Inflammatory macrophage treated with lipopolysaccharide for 4 hours (primary cell): ENCODE data around the gene FSD2.
"Not testable (repeated sequence)": the region's sequence is repeated elsewhere in the genome, so short reads cannot be mapped to it uniquely, and the experiment has no call there.

Experiments
- DNase-seq: peaks from one replicate; pipeline ENCODE4 v3.0.0-alpha.2; 2020

Gene FSD2

DNA sequence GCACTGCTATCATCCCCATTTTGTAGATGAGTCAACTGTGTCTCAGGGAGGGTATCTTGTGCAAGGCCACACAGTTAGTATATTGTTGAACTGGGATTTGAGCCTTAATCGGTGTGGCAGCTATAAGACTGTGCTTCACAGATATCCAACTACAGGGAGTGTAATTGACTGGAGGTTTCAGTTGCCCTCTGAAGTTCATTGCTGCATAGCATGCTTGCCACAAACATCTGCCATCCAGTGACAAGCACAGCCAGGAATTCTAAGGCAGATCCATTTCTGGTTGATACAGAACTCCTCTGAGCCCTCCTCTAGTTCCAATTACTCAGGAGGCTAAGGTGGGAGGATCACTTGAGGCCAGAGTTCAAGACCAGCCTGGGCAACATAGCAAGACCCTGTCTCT lies 16.4 kb downstream of the FSD2 start:
- no peak for DNase-seq

DNA sequence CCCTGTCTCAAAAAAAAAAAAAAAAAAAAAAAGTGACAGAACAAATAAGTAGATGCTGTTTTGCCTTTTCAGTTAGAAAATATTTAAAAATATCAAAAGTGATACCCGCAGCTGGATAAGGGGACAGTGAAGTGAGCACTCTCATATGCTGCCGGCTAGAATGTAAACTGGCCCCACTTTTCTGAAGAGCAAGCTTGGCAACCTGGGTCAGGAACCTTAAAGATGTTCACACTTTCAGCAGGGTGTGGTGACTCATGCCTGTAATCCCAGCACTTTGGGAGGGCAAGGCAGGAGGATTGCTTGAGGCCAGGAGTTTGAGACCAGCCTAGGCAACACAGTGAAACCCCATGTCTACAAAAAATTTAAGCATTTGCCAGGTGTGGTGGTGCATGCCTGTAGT lies 17.4 kb downstream of the FSD2 start:
- no peak for DNase-seq

DNA sequence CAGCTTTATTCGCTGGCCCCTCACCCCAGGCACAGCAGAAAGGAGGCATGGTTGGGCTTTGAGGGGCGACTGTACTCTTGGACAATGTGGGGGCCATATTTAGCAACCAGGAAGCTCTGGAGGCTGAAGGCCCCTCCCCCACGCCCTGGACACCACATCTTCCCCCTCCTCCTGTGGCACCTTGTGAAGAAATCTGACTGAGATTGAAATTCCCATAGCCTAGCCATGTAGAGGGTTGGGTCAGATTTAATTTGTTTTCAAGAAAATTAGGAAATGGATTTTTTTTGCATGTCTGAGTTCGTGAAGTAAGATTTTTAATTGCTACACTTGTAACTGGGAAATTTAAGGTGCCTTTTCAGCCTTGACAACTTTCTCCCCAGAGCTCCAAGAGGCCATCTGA lies 24.5 kb downstream of the FSD2 start:
- DNase-seq = no peak

DNA sequence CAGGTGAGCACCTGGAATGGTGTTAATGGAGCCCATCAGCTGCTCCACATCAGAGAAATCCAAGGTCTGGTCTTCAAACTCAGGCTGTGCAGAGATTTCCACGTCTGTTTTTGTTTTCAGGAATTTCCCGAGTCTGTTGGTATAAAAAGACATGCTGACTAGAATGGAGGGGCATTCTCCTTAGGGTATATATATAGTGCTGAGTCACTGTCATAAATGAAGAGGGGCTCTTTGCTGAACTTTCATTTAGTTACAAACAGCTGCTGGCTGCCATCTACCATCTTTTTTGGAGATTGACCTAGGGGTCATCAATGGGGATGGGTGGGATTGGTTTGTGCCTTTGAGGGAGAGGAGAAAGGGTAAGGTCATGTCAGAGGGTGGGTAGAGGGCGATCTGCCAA lies 27.1 kb downstream of the FSD2 start:
- DNase-seq = no peak

DNA sequence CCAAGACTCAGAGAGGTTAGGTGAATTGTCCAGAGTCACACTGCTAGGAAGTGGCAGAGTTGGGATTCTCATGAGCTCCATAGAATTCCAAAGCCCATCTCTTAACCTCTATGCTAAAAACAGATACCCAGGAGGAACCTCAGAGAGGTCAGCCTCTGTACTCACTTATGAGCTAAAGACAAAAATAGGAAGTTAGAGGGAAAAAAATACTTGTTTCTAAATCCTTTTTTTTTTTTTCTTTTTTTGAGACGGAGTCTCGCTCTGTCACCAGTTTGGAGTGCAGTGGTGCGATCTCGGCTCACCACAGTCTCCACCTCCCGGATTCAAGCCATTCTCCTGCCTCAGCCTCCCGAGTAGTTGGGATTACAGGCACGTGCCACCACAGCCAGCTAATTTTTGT lies 31.4 kb downstream of the FSD2 start:
- DNase-seq = peak; percentile 40

DNA sequence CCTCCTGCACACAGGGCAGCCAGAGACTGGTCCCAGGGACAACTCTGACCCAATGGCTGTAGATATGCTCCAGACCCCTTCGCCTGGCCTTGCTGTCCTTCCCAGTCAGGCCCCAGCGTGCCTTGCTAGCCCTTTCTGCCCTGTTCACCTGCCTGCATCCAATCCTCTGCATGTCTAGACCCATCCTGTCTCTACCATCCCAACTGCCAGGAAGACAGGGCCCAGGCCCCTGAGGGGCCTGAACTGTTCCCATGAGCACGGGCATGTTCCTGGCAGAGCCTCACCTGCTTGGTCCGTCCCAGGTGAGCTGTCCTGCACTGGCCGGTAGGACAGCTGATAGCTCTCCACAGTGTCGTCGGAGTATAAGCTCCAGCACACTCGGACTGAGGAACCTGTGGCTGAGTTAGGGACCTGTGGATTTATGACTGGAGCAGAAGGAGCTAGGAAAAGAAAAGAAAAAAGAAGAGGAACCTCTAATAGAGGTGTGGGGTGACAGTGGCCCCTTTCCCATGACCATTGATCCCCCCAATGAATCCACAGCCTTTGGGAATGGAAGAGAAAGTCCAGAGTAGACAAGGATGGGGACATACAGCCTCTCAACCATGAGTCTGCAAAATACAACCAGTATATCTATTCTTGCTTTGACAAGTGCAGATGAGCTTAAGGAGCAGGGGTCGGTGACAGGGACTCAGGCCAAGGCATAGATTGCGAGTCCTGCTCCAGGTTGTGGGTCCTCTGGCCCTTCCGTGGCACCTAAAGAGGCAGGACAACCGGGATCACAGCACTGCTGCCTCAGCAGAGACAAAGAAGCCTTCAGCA lies 33.9 kb downstream of the FSD2 start:
- DNase-seq = no peak

DNA sequence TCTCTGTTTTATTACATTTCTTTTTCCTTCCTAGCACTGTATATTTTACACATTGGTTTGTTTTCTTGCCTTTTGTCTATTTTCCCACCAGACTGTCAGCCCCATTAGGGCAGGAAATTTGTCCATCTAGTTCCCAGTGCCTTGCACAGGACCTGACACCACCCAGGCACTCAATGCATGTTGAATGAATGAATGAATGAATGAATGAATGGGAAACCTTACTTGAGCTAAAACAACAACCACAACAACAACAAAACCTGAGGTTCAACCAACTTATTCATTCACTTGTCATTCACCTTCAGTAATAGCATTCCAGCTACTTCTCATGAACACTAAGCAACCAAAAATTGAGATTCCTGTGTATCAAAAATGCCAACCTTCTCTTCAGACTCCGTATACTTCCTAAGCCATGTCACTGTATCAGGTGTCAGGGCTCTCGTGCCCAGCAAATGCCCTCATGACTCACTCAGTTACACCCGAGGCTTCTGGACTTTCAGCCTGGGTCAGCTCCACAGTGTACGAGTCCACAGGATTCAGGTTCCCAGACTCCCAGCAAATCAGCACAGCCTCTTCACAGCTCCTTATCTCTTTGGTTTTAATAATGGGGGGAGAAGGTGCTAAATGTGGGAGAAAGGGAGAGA lies 37.3 kb downstream of the FSD2 start:
- no peak for DNase-seq

DNA sequence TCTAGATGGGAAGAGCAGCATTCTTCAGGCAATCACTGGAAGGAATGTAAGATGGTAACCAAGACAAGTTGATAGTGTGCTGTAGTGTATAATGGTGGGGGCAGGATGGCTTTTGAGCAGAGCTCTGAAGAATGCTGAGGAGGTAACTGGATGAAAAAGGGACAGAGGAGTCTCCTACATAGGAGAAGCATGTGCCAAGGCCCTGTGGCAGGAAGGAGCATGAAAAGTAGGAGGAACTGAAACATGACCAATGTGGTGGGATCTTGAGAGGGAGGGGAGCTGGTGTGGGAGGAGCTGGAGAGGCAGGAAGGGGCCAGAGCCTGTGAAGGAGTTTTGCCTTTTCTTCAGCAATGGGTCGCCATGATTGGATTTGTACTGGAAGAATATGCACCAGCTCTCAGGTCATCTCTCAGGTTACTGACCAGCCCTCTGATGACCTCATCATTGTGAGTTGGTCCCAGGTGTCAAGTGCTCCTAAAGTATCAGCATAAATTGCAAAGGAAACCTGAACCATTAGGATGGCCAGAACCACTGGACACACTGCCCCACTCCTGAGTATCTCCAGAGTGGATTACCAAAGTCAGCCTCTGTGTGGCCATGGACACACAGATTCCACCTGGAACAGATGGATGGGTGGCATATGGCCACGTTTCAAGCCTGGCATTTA lies 38.6 kb downstream of the FSD2 start:
- no peak for DNase-seq

DNA sequence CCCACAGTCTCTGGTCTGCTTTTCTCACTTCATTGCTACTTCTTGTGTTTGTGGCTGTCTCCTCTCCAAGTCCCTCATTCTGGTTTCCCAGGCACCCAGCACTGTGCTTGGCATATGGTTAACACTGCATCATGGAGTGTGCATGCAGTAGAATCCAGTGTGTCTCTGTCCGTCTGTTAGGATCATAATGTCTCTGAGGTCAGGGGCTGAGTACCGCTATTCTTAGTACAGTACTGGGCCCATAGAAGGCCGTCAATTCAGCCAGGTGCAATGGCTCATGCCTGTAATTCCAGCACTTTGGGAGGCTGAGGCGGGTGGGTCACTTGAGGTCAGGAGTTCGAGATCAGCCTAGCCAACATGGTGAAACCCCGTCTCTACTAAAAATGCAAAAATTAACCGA lies 39.7 kb downstream of the FSD2 start:
- DNase-seq = not testable (repeated sequence)

DNA sequence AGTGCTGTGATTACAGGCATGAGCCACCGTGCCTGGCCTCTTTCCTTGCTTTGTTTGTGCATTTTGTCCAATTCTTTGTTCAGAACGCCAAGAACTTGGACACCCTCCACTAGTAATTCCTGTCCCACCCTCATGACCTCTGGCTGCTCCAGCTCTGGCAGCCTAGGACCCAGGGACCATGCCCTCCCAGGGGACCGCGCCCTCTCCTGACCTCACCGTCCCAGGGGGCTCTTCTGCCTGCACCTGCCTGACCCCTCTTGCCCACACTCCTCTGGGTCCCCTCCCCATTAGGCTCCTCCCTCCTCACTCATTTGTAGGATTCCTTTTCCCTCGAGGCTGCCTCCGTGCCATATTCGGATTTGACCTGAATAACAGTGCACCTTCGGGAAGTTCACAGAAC lies 41.1 kb downstream of the FSD2 start:
- DNase-seq = no peak

DNA sequence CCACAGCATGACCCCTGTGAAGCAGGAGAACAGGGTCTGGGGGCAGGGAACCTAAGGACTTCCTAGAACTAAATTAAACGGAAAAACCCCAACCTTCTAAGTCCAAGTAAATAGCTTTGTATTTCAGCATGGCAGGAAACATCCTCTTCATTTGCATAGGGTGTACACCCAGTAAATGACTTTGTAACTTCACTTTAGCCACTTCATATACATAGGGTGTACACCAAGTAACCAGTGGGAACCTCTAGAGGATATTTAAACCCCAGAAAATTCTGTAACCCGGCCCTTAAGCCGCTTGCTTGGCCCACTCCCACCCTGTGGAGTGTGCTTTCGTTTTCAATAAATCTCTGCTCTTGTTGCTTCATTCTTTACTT lies 41.8 kb downstream of the FSD2 start:
- DNase-seq = no peak

DNA sequence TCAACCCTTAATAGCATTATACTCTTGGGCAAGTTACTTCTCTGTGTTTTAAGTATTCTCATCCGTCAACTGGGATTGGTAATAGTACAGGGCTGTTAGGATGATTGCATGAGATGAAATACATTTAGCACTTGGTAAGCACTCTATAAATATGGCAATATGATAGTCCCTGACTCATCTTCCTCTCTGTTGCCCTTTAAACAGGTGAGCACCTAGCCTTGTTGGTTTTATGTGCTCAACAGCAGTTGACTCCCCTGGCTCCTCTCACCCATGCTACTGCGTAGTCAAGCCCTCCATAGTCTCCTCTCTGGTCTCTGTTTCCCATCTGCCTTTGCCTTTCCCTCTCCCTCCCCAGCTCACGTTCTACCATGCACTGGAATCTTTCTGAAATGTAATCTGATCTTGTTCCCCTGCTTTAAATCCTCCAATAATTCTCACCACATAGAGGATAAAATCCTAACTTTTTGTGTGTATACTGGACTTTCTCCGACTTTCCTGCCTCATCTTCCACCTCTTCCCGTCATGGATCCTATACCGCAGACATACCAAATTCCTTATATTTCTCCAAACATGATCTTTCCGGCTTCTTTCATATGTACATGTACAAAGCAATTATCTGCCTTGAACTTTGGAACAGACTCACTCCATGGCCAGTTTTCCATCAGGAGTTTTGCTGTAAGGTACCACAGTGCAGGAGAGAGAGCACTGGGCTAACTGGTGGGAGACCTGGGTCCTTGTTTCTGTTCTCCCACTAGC lies 42.3 kb downstream of the FSD2 start:
- DNase-seq = no peak

DNA sequence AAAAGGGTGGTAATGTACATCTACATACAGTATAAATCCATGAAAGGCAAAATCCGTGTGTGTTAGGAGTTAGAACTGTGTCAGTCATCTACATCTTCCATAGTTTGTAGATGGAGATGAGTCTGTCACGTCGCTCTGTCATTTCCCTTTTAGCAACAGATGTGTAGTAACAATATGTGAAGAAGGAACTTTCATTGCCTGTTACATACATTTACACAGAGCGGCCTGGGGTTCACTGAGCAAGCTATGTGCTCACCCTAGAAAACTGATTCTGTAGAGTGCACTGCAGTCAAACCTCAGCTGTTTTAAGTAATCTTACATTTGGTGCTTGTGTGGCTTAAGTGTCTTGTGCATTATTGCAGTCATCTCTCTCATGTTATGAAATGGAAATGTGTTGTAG lies 54.6 kb downstream of the FSD2 start:
- DNase-seq = peak; percentile 81

DNA sequence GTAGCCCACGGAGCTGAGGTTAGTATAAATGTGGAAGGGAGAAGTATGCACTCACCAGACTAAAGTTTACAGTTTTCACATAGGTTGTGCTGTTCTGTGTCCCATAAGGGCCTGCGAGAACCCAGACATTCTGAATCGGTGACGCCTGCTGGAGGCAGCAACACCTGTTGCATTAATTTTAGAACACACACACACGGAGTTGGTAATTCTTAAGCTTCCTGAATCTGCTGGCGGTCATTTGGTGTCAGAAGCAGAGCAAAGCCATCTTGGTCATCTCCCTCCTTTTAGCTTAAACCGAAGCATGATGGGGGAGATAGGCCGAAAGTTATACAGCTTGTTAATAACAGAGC lies 55.1 kb downstream of the FSD2 start:
- no peak for DNase-seq

DNA sequence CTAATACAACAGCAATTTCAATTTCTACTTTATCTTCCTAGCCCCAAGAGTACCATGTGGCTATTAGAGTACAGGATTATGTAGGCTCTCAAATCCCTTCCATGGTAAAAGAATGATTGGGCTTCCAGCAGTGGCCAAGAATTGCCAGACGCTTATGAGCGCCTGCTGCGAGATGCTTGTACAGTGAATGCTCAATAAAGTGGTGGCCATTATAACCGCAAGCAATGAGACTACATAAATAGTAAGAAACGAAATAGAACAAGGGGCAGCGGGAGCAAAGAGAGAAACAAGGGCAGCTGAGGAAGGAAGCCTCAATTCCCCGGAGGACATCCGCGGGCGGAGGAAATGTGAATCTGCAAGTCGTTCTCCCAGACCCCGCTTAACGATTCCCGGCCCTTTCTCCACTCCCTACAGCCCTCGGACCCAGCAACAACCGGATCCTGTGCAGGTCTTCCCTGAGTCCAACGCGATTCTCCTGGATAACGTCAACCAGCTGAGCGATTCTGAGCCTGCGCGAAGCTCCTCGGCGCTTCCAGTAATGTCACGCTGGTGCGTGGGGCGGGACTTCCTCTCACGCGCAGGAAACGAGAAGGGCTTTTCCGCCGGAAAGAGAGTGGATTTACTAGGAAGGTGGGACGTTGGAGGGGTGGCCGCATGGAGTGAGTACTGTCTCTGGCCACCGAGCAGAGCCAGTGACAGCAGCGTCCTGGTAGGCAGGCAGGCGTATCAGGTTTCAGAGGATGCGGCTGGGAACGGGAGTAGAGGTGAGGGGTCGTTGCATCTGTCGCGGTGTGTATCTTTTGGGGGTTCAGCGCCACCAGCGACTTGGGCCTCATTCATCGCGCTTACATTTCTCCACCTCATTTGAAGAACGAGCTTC lies 55.7 kb downstream of the FSD2 start:
- DNase-seq = peak; percentile 94

DNA sequence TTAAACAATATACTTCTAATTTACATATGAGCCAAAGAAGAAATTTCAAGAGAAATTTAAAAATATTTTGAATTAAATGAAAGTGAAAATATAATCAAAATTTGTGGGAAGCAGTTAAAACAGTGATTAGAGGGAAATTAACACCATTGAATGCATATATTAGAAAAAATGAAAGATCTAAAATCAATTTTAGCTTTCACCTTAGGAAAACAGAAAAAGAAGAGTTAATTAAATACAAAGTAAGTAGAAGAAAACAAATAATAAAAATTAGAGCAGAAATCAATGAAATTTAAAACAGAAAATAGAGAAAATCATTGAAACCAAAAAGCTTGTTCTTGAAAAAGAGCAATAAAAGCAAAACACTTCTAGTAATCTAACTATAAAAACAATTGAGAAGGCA lies 57.6 kb downstream of the FSD2 start:
- DNase-seq = no peak

DNA sequence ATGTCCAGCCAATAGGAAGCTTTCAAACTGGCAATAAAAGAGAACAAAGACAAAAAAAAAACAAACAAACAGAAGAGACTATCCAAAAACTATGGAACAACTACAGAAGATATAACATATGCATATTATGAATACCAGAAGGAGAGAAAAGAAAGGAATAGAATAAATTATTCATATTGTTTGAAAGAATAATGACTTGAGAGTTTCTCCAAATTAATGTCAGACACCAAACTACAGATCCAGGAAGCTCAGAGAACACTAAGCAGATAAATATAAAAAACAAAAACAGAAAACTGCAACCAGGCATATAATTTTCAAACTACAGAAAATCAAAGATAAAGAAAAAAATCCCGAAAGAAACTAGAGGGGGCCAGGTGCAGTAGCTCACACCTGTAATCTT lies 62.1 kb downstream of the FSD2 start:
- no peak for DNase-seq

DNA sequence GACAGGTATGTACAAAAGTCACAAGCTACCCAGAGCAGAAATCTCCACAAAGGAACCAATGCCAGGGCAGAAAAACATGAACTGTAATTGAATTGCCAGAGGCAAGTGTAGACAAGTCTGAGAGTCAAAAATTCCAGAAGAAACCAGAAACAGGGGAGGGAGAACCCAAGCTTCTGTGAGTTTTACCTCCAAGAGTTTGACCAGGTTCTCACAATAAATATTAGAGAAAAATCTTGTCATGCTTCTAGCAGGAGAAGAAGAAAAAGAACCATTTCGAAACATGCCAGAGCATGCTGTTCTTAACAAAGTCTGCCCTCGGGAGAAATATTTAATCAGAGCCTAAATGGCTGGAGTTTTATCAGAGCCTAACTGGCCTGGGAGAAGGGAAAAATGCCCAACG lies 63.7 kb downstream of the FSD2 start:
- no peak for DNase-seq

DNA sequence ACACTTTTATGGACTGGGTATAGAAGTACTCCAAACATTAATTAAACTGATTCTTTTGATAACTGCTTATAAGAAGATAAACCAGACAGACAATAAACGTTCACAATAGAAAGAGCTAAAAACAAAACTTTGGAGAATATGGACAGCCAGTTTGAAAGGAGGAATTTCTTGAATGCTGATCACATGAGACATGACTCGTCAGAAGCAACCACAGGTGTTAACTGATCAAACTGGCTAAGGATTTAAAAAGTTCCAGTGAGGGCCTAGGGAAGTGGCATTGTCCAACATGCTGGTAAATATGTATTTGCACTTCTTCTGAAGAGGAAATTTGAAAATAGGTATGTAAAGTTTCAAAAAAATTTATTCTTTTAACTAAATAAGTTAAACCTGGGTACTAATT lies 66.8 kb downstream of the FSD2 start:
- DNase-seq = no peak

DNA sequence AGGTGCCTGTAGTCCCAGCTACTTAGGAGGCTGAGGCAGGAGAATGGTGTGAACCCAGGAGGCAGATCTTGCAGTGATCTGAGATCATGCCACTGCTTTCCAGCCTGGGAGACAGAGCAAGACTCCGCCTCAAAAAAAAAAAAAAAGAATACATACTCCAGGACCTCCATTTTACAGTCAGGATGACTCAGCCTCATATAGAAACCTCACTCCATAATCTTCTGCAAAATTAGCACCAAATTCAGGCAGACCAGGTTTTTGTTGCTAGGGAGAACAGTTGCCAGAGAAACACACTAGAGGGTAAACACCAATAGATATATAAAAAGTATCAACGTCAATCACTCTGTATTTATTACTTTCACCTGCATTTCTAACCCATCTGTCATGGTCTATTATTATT lies 67.9 kb downstream of the FSD2 start:
- DNase-seq = no peak

DNA sequence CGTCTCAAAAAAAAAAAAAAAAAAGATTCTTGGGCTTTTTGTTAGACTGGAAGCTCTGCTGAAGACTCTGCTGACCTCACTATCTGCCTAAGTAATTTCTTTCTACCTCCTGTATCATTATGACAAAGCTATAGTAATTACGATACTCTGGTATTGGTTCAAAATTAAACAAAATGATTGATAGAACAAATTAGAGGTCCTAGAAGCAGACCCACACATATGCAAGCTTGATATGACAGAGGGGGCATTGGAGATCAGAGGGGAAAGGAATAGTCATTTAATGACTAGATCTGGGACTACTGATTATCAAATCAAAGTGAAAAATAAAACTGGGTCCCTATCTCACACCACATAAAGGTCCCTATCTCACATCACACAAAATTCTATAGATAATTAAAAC lies 74.3 kb downstream of the FSD2 start:
- DNase-seq = no peak

DNA sequence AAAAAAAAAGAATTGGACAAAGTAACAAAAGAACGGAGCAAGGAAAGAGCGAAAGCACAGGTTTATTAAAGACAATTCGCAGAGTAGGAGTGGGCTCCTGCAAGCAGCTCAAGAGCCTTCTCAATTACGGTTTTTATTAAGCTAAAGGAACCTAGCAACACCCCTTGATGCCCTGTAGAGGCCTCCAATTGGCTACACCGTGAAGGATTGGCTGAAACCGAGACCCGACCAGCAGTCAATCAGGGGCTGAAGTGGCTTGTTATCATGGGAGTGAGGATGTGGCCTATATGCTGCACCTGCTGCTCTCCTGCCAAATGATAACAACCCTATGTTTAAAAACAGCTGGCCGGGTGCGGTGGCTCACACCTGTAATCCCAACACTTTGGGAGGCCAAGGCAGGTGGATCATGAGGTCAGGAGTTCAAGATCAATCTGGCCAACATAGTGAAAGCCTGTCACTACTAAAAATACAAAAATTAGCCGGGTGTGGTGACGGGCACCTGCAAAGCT lies 75.8 kb downstream of the FSD2 start:
- no peak for DNase-seq
